K562 (cell line): Measurements from ENCODE around the gene MRPL27. TPM values are rescaled to one million over a fixed set of nuclear protein-coding genes. Genes with fewer than 3 reads are reported as not detected.

Experiments
- ATAC-seq: fragments of 200-7000 bp; cut with Tn5 transposase; 3 replicates; pipeline ENCODE4 v1.9.1; 2020; ENCODE audit warnings: moderate library complexity
- BruUV-seq: library from RNA; stranded (reverse); fragments of 400-500 nt; replicated peaks from 2 replicates; lab custom pipeline; 2021; lab: Mats Ljungman, UMichigan
- CTCF ChIA-PET: fragments of 300-600 bp; formaldehyde crosslinking; extraction: SDS; loops from one replicate; lab custom pipeline; 2021; ENCODE audit warnings: low intra/inter-chr PET ratio; lab: Yijun Ruan, JAX
- POLR2A ChIA-PET: fragments of 300-600, 350-650 bp; sonication (Branson Sonifier 250); formaldehyde crosslinking; extraction: SDS; loops from one replicate; lab custom pipeline; 2021; ENCODE audit warnings: antibody characterized with exemption, inconsistent platforms; lab: Yijun Ruan, JAX
- DNase-seq, 4 experiments: peaks; one replicate each; pipeline versions ENCODE4 v3.0.0 to v3.0.0-alpha.2; 2011 to 2018; ENCODE audit warnings: low spot score in 3 of 4, mixed read lengths in 3 of 4; ENCODE audit errors: extremely low read depth in 1 of 4
- FAIRE-seq: peaks from 2 replicates; lab custom pipeline; 2011; peaks lifted over from hg19 to GRCh38; lab: Jason Lieb, UNC
- H2AFZ ChIP-seq: 2 replicates; pipeline ENCODE4 v1.6.0; 2011; ENCODE audit warnings: low read depth, low read length, control low read depth, inconsistent platforms
- H3K27ac ChIP-seq: fragments of 200-600 bp; 3 replicates; pipeline ENCODE4 v1.8.0; 2011; ENCODE audit warnings: low read depth, mild to moderate bottlenecking, control low read depth, inconsistent platforms, low read length, moderate library complexity, mixed read lengths; ENCODE audit errors: extremely low read depth
- H3K27me3 ChIP-seq, 2 experiments: fragments of 300-600 bp in 1 of 2; 2 replicates in 1 of 2; 3 replicates in 1 of 2; pipeline versions ENCODE4 v1.6.0 to v1.8.0; 2011; ENCODE audit warnings: inconsistent platforms in 2 of 2, low read length in 2 of 2, mild to moderate bottlenecking in 1 of 2, mixed read lengths in 1 of 2, moderate library complexity in 1 of 2; ENCODE audit not compliant: control insufficient read depth in 2 of 2, insufficient read depth in 2 of 2
- H3K36me3 ChIP-seq: fragments of 300-600 bp; 3 replicates; pipeline ENCODE4 v1.8.0; 2011; ENCODE audit warnings: mild to moderate bottlenecking, low read length, inconsistent platforms; ENCODE audit not compliant: control insufficient read depth, insufficient read depth
- H3K4me1 ChIP-seq, 2 experiments: fragments of 200-600 bp in 1 of 2; replicated peaks in 1 of 2; 2 replicates in 1 of 2; 3 replicates in 1 of 2; pipeline versions ENCODE4 v1.5.1 to v1.8.0; 2011; ENCODE audit warnings: inconsistent platforms in 2 of 2, low read length in 2 of 2, mild to moderate bottlenecking in 1 of 2, mixed read lengths in 1 of 2, moderate library complexity in 1 of 2; ENCODE audit not compliant: control insufficient read depth in 2 of 2, insufficient read depth in 2 of 2
- H3K4me2 ChIP-seq: 2 replicates; pipeline ENCODE4 v1.6.1; 2011; ENCODE audit warnings: low read length, control low read depth, inconsistent platforms, mixed read lengths; ENCODE audit not compliant: insufficient read depth
- H3K4me3 ChIP-seq: fragments of 200-600 bp; sonication (generic), shearing (Covaris generic); 2 replicates; pipeline ENCODE4 v1.5.1; 2016; ENCODE audit warnings: control low read depth, inconsistent platforms
- H3K79me2 ChIP-seq: fragments of 200-600 bp; 3 replicates; pipeline ENCODE4 v1.8.0; 2011; ENCODE audit warnings: low read length, inconsistent platforms; ENCODE audit not compliant: control insufficient read depth, insufficient read depth
- H3K9ac ChIP-seq, 2 experiments: 2 replicates each; pipeline versions ENCODE4 v1.6.0 to v1.6.1; 2011; ENCODE audit warnings: low read depth in 2 of 2, low read length in 2 of 2, control low read depth in 1 of 2, inconsistent platforms in 1 of 2, mild to moderate bottlenecking in 1 of 2, mixed read lengths in 1 of 2; ENCODE audit not compliant: insufficient read depth in 1 of 2
- H3K9me1 ChIP-seq: one replicate; pipeline ENCODE4 v1.6.0; 2011; ENCODE audit warnings: inconsistent platforms, mild to moderate bottlenecking, low read length, moderate library complexity; ENCODE audit not compliant: control insufficient read depth, insufficient read depth
- H3K9me3 ChIP-seq: replicated peaks from 2 replicates; pipeline ENCODE4 v1.5.1; 2011; ENCODE audit warnings: low read depth, low read length, inconsistent platforms; ENCODE audit not compliant: control insufficient read depth, insufficient read depth
- H4K20me1 ChIP-seq: replicated peaks from 2 replicates; pipeline ENCODE4 v1.6.1; 2011; ENCODE audit warnings: low read length, inconsistent platforms, mixed read lengths; ENCODE audit not compliant: control insufficient read depth, insufficient read depth
- POLR2G ChIP-seq: fragments of 200-400 bp; formaldehyde crosslinking; IDR thresholded peaks from 2 replicates; pipeline ENCODE4 v1.6.1; 2017; ENCODE audit warnings: low read depth, mild to moderate bottlenecking, antibody characterized with exemption, low read length, moderate library complexity
- POU5F1 ChIP-seq: fragments of 150-350 bp; IDR thresholded peaks from 2 replicates; pipeline ENCODE4 v1.6.1; 2014; ENCODE audit warnings: borderline replicate concordance, low read length, low read depth, mild to moderate bottlenecking; ENCODE audit not compliant: partially characterized antibody
- RBFOX2 ChIP-seq: fragments of 200-400 bp; formaldehyde crosslinking; IDR thresholded peaks from 2 replicates; pipeline ENCODE4 v1.6.1; 2017; ENCODE audit warnings: low read depth, mild to moderate bottlenecking, low read length, moderate library complexity
- STAT5B ChIP-seq: fragments of 250-450 bp; sonication (Bioruptor Pico); IDR thresholded peaks from 2 replicates; pipeline ENCODE4 v1.8.0; 2021; ENCODE audit warnings: mild to moderate bottlenecking, inconsistent platforms
- ZNF232 ChIP-seq: sonication (generic); formaldehyde crosslinking; IDR thresholded peaks from 2 replicates; pipeline ENCODE4 v1.8.0; 2022; ENCODE audit warnings: mild to moderate bottlenecking, missing genetic modification reagents
- WGBS: fragments of 100-300 bp; shearing (Covaris generic); methylation state at CpG from one replicate; pipeline ENCODE4 v1.1.6; 2016; ENCODE audit warnings: low coverage, mixed read lengths; ENCODE audit not compliant: insufficient coverage; ENCODE audit errors: missing lambda C conversion rate; 5-methylcytosine and 5-hydroxymethylcytosine counted together
- in situ Hi-C: fragments of 300-500 bp; cut with MboI; formaldehyde crosslinking; loops from 4 replicates; pipeline ENCODE4 v1.15.0; 2018; ENCODE audit warnings: inconsistent platforms, mixed read lengths
- intact Hi-C: fragments of 100-400 bp; cut with micrococcal nuclease; formaldehyde crosslinking; loops from 2 replicates; pipeline ENCODE4 v1.14.2; 2022
- polyA plus RNA-seq, 8 experiments: library from polyadenylated mRNA; depleted of rRNA in 4 of 8; stranded (reverse) in 5 of 8; unstranded in 3 of 8; fragments of >200 nt; fragmentation: Nextera tagmentation in 2 of 8; fragmentation: Illumina TruSeq in 1 of 8; extraction: Ambion mirVana in 2 of 8; extraction: Trizol in 1 of 8; gene quantifications; 2 replicates each; pipeline versions ENCODE4 v1.2.1 to v1.2.3, GENCODE V29; 2011 to 2014; ENCODE audit warnings: inconsistent platforms in 1 of 8, missing spikeins in 1 of 8
- total RNA-seq, 7 experiments: library from RNA; depleted of rRNA in 6 of 7; stranded (reverse); fragments of >200 nt in 6 of 7; fragmentation: Illumina TruSeq in 2 of 7; extraction: Trizol in 2 of 7; gene quantifications; 2 replicates each; pipeline versions ENCODE4 v1.2.1 to v1.2.3, GENCODE V29; 2011 to 2021; ENCODE audit warnings: low replicate concordance in 1 of 7

Gene MRPL27
- total and polyA plus RNA-seq, 9 of the 15 experiments (the other 6 are each of a cell fraction or from before 2014, with no cell fraction given), result 96.3 to 401 (median 142) TPM

- DNase-seq, result no peak
- FAIRE-seq, result no peak
- Histone ChIP-seq H3K4me2 (no peak overlapping the region), H3K27ac (no peak overlapping the region), H3K9me3 (no peaks in the 10 kb centered on the region), H3K79me2 (no peaks in the 10 kb centered on the region), H3K36me3 (peaks cover 56% of the 10 kb centered on the region; the same call in 2 of the 3 replicates), H3K9me1 (no peaks in the 10 kb centered on the region), H3K4me1 (peaks cover 0 to 26% of the 10 kb centered on the region in 2 experiments; a peak in 1 of 5 replicates), H3K27me3 (no peaks in the 10 kb centered on the region; a peak in 1 of 5 replicates), H3K4me3 (no peak overlapping the region), H3K9ac (no peak overlapping the region), H2AFZ (no peak overlapping the region), H4K20me1 (no peaks in the 10 kb centered on the region; the same call in 1 of the 2 replicates)
- intact Hi-C loops (no loop called here), in situ Hi-C loops (no loop called here)
- TF ChIP-seq RBFOX2, result peak; percentile 32
- no peak for TF ChIP-seq POU5F1
- no peak for TF ChIP-seq ZNF232 (CRISPR knock-in tag)
- TF ChIP-seq POLR2G, result peak; percentile 40; the same call in 1 of the 2 replicates
- BruUV-seq, result no TSS peak
- ATAC-seq, result no peak
- CTCF ChIA-PET, result no interaction called here
- WGBS, result 96% methylated on average over 10 of the region's 13 CpGs
- POLR2A ChIA-PET, result no interaction called here
Observed at GRCh38 chr17:50354776-50355175, 18.2 kb downstream of the MRPL27 start.

GRCh38 chr17:50354198-50354597 lies 18.8 kb downstream of the MRPL27 start:
- Histone ChIP-seq H3K27me3 (no peaks in the 10 kb centered on the region; a peak in 1 of 5 replicates), H3K9me1 (peaks cover 1% of the 10 kb centered on the region), H4K20me1 (no peaks in the 10 kb centered on the region; the same call in 1 of the 2 replicates), H2AFZ (no peak overlapping the region), H3K9ac (no peak overlapping the region; a peak in 1 of 4 replicates), H3K4me3 (no peak overlapping the region), H3K4me1 (peaks cover 0 to 25% of the 10 kb centered on the region in 2 experiments; a peak in 1 of 5 replicates), H3K27ac (no peak overlapping the region), H3K36me3 (peaks cover 51% of the 10 kb centered on the region; the same call in 2 of the 3 replicates), H3K4me2 (no peak overlapping the region), H3K9me3 (no peaks in the 10 kb centered on the region), H3K79me2 (no peaks in the 10 kb centered on the region)
- DNase-seq, result no peak
- no TSS peak for BruUV-seq
- in situ Hi-C loops (no loop called here), intact Hi-C loops (no loop called here)
- TF ChIP-seq RBFOX2 (peak; percentile 8), STAT5B (CRISPR knock-in tag) (no peak)
- ATAC-seq, result no peak
- ChIA-PET CTCF (no interaction called here), POLR2A (interaction anchor here (0.8 kb wide), 1 partner anchor 17 kb away, joined by 4 read pairs; no protein-coding TSS in a partner anchor)
- WGBS, result 91% methylated on average over 13 of the region's 15 CpGs
- FAIRE-seq, result no peak
